GM18861 (cell line): ENCODE data around the gene HS3ST3B1.
A peak's percentile ranks its signal among the peaks of the same experiment; 100 is the strongest.

Experiments
- ATAC-seq: cut with Tn5 transposase; IDR thresholded peaks from one replicate; pipeline ENCODE4 v1.9.1; 2021; ENCODE audit not compliant: unreplicated experiment

The HS3ST3B1 gene

DNA sequence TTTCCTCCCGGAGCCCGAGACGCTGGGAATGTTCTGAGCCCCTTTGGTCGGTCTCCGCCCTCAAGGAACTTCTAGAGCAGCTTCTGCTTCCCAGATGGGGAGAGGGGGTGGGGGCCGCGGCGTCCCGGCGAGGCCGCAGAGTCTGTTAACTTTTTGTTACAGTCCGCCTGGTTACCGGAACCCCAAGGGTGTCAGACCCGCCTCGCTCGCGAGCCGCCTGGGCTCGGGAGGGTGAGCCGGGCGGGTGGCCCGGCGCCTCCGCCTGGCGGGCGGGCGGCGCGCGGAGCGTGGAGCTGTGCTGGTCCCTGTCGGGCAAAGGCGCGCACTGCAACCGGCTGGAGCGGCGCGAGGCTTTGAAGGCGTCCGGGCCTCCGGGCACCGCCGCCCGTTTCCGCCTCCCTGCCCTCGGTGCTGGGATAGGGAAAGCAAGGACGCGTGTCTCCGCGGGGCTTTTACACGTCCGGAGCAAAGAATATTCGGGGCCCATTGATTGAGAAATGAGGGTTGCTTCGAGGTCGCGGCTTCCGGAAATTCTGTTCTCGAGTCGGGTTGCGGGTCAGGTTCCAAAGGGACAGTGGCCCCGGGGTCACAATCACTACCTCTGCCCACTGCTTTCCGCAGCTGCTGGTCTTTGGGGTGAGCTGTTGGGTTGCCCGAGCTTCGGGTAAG lies 1.7 kb downstream of the HS3ST3B1 start:
- ATAC-seq, result peak; percentile 50

DNA sequence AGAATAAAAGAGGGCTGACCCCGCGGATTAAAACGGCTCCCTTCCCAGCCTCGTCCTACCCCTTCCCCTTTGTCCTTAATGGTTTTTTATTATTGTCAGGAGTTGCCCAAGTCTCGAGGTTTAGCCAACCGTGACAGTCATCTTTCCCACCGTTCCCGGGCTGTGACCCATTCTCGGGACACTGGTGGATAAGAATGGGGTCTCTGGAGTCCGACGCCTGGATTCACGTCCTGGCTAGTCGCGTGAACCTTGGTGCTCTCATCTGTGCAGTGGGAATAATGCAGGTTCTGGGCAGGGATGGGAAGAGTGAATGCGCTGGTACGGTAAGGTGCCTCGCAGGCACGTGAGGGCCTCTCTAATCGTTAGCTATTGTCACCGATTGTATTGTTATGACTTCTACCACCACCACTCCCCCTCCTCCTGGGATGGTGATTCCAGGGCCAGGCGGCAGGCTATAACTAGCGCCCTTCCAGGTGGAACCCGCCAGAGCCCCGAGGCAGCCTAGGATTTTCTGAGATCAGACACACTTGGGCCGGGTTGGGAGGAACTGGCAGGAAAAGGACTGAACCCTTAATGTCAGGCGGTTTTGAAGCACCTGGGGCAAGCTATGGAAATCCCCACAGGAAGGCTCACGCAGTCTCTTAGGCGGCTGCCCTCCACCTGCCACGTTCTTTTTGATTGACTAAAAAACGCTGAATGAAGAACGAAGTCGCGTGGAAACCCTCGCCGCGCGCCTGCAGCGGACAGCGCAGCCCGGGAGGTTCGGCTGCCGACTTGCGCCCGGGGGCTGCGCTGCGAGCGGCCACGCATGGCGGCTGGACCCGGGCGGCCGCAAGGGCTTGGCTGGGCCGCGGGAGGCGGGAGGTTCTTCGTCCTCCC lies 2.7 kb downstream of the HS3ST3B1 start:
- ATAC-seq, result no peak

DNA sequence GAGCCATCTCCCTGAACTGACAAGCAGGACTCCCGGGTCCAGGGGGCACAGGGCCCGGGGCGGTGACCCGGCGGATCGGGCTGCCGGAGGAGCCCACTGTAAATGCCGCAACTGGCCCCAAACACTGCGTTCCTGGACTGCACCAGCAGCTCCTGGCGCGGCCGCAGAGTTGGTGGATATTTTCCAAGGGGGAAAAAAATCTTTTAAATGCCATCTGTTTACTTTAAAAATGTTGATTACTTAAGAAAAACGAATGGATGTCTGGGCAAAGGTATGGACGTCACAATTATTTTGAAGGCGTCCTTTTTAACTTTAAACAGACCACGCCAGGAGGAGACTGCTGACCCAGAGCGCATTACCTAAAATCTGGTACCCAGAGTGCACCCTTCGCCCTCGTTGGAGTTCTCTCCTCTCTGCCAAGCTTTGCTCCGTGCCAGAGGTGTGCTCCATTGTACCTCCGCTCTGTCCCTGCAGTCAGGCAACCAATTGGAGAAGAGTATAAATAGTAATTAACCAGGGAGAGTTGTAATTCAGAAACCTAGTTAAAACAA lies 3.4 kb downstream of the HS3ST3B1 start:
- no peak for ATAC-seq

DNA sequence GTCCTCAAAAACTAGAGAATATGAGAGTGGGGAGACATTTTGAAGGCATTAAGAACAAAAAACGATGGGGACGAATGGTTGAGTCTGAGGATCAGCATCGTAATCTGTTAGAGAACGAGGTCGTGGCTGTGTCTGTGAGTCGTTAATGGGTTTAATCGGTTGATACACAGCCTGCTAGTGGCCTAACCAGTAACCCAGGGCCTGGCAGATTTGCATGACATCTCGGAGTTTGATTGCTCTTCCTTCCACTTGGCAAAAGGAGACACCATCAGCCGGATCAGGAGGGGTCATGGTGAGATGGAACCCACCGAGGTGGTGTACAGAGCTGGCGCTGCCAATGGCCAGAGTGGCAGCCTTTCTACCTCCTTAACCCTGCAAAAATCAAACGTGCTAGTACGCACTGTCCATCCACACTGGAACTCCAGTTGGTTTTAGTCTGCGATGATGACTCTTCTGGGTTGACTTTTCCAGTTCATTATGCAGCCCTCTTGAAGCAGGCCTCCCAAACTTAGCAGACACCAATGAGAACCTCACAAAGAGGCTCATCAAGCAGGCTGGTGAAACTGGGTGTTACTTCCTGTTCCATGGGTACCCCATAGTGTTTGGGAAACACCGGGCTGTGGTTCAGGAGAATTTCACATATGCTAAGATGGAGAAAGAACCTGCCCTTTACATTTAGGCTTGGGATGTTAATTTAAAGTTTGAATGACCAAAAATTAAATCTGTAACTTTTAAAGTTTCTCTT lies 4.1 kb downstream of the HS3ST3B1 start:
- no peak for ATAC-seq

DNA sequence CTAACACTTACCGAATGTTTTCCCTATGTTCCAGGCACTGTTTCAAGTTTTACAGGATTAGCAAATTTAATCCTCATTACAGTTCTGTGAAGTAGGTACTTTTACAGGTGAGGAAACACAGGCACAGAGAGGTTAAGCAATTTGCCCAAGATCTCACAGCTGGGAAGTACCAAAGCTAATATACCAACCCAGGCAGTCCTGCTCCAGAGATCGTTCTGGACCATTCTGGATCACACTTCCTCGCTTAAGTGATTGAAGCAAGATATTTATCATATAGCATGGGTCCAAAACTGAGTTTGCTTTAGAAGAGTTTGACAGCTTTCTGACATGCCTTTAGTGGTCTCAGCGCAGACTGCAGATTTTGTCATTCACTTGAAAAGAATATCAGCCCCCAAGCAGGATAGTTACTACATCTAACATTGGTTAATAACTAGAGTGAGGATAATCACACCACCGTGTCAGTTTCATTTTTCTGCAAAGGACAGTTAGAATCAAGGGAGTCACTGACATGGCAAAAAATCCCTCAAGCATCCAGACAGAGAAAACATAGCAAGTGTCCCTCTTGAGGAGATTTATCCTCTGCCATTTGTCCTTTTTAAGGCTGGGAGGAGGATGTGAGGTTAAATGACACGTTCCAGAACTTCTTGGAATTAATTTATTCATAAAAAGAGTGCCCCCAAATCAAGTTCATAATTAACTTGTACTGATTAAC lies 5.1 kb downstream of the HS3ST3B1 start:
- ATAC-seq, result no peak

DNA sequence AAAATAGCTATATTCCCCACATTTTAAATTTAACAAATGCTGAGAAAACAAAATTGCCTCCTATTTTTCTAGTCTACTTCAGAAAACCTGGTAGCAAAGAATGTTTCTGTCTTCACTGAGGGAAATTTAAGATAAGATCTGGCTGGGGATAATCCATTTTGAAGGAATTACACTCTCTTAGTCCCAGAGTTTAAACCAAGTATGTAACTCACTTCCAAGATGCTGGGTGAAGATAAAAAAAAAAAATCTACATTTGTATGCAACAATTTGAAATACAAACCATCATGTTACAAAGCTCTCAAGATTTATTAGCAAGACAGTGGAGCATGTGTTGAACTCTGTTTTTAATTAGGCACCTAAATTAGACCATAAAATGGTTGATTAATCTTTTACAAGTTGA lies 5.7 kb downstream of the HS3ST3B1 start:
- ATAC-seq, result no peak

DNA sequence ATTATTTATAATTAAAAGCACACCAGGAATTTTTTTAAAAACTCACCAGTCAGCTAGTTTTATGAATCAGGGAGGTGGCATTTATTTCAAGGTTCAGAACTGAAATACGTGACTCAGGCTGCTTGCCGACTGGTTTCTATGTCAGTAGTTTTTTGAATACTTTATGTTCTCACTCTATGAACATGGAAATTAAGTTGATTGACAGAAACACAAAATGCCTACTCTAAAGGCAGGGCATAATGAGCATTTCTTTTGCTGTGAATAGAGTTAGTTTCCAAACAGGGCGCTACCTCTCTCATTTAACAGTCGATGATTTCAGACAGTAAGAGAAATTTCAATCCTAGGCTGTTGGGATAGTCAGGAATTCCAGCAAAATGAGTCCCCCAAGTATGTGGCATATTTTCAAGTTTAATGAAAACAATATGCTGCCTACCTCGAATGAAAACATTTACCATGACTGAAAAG lies 6.7 kb downstream of the HS3ST3B1 start:
- no peak for ATAC-seq

DNA sequence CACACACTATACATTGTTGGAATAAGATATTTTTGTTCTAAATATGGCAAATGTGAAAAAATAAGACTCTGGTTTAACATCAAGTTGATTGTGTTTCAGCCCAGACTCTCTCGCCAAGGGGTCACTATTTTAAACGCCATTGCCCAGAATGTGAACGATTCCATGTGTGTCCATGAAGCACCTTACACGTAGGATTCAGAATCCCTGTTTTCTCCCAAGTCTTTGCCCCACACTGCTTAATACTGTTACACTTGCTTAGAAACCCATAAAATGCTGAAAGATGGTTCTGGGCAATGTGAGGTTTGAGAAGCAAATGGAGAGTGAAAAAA lies 7.7 kb downstream of the HS3ST3B1 start:
- ATAC-seq, result no peak

DNA sequence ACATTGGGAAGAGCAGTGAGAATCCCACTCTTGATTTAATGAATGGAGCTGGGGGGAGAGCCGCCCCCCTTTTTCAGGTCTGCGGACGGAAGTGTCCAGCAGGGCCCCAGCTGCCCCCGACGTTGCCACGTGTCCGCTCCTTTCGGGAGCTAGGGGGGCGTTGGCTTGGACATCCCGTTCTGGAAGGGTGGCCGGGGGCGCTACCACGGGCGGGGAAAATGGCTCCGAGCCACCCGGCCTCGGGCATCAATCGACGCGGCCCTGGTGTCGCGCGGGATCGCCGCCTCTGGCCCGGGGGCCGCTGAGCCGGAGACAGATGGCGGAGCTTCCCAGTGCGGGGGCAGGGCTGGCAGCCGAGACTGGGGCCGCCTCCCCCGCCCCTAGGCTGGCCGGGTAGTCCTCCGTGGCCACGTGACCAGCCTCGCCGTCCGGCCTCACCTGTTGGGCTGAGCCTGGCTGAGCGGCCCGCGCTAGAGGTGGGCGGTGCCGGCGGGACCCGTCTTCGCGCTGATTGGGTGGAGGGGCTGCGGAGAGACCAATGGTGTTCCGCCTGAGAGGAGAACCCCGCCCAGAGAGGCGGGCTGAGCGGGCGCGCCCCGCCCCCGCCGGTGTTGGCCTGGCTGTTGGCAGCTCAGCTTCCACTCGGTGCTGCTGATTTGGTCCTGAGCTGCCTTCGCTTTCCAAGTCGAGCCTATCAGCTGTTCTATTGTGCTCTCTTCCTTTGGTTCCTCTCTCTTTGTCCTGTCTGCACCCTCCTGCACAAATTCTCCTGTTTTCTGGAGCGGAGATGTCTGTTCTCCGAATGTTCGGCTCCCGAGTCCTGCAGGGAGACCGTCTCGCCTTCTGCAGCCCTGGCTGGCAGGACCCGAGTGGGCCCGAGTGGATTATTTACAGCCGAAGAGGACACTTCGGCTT lies 8.3 kb downstream of the HS3ST3B1 start:
- ATAC-seq, result no peak

DNA sequence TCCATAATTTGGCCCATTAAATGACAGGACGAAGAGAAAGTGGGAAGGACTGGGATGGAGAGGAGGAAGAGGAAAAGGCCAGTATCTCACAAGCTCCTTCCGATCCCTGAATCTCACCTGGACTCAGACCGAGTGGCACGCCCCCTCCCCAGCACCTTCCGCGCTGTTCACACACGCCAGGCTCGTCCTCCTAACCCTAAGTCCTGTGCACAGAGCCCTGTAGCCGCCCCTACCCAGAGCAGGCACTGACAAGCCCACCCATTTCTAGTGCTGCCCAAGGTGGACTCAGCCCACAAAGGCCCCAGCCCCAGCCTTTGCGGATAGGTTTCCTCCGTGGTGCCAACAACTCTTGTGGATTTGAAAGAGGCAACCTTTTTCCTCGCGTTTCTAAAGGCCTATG lies 9.2 kb downstream of the HS3ST3B1 start:
- no peak for ATAC-seq

DNA sequence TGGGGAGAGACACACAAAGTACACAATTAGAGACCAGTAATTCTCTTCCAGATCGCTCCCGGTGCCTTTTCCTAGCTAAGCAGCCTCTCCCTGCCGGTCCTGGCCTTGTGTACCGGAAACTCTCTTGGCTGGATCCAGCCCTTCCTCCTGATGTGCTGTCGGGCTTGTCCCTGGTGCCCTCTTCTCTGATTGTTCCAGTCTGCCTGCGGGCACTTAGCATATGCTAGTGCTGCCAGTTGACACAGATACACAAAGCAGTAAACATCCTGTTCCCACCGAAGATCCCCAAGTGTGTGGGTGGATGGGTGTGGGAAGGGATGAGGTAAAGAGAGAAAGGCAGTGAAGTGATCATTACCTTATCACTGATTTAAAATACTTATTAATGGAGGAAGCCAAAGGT lies 9.7 kb downstream of the HS3ST3B1 start:
- ATAC-seq, result no peak

DNA sequence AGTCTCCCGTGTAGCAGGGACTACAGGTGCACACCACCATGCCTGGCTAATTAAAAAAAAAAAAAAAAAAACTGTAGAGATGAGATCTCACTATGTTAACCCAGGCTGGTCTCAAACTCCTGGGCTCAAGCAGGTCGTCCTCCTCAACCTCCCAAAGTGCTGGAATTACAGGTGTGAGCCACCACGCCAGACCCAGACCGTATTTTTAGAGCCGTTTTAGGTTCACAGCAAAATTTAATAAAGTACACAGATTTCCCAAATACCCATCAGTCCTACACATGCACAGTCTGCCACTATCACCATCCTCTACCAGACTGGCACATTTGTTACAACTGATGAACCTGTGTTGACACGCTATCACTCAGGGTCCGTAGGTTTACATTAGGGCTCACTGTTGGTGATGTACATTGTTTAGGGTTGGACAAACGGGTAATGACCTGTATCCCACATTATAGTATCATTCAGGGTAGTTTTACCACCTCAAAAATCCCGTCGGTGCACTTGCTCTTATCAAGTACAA lies 10.4 kb downstream of the HS3ST3B1 start:
- no peak for ATAC-seq

DNA sequence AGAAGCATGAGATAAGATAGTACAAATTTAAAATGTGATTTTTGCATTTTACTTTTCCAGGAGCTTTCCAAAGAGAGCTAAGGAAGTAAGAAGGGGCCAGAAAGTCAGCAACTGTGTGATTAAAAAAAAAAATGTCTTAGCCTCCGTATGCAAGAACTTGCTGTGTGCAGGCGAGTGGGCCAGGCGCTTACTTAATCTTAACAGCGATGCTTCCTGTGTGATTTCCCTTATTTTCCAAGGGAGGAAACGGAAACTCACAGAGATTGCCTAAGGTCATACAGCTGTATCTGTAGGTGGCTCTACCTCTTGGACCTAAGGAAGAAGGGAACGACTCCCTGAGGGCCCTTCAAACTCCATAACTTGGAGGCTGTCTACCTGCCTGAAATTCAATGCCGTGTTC lies 11.1 kb downstream of the HS3ST3B1 start:
- no peak for ATAC-seq

DNA sequence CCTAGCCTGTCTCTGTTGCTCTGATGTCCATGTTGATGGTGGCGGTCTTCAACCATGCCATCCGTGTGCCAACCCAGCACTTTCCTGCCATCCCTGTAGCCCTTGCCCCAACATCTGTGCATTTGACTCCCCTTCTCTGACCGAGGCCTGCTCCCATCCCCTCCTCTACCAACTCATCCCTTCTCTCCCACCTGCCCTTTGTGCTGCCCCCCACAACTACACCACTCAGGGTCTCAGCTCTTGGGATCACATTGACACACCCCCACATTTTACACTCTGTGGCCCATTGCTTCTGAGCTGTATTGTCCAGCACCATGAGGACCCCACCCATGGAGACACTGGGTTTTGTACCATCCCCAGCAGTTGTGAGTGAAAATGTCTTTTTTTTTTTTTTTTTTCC lies 11.6 kb downstream of the HS3ST3B1 start:
- no peak for ATAC-seq

DNA sequence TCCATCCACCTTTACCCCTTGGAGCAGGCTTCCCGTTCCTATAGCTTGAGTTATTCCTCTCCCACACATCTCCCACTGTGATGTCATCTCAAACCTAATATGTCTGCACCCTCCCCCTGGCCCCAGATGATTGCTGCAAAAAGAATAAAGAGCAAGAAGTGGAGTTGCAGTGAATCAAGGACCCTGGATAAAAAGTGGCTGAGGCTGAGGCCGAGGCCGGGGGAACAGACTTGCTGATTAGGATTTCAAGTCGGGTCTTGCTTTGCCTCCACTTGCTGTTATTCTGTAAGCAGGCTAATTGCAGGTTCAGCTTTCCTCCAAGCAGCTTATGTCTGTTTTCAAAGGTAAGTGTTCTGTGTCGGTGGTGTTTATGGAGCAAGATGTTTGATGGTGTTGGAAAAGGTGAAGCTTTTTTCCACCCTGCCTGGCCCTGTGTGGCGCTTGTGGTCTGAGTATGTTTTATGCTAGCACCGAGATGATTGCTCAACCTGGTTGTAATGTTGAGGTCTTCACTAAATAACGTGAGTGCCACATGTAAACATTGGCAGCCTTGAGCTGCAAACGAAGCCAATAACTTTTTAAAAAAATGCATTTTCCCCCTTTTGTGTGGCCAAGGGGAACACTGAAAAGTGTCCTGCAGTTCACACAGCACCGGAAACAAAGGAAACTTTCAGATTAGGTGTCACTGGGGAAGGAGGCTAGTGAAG lies 15.4 kb downstream of the HS3ST3B1 start:
- no peak for ATAC-seq

DNA sequence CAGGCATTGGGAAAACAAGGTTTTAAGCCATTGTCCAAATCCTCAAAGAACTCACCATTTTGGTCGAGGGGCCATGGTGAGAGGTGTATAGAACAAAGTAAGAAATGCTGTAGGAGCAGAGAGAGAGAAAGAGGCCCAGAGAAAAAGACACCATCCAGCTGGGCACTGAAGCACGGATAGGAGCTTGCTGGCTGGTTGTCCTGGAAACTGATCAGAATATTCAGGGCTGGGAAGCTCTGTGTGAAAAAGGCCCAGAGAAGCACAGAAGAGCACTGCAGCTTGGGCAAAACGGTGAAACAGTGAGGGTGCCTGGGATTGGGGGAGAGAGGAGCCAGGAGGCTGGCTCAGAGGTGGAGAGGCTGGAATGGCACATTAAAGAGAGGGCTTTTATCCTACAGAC lies 16.5 kb downstream of the HS3ST3B1 start:
- no peak for ATAC-seq

DNA sequence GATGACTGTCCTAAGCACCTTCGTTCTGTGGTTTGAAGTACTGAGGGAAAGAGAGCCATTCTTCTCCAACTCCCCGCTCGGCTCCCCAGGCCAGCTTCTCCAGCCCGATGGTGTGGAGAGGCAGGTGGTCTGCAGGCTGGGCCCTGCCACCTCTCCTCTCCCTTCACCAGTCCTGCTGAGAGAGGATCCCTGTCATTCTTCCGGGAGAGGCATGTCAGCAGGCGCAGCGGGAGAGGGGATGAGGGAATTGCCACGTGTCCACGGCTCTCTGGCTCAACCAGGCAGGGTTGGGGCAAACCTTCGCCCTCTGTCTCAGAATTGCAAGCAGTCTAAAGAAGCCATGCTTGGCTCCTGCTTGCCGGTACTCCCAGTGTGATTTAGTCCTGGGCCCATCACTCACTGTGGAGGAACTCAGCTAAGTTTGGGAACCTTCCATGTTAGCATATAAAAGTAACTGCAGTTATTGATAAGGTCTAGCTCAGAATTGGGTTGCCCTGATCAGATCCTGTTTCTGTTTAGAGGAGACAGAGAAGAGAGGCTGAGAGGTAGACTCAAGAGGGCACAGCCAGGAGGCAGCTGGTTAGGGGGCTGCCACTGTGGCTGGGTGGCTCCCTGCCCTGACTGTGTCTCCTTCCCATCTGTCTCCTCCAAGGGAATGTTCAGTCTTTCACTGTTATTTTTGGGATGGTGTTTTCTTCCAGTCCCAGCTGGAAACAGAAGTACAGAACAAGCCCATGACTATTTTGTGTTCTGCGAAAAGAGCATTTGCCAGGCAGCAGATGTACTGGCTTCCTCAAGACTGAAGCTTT lies 17.4 kb downstream of the HS3ST3B1 start:
- ATAC-seq, result no peak

DNA sequence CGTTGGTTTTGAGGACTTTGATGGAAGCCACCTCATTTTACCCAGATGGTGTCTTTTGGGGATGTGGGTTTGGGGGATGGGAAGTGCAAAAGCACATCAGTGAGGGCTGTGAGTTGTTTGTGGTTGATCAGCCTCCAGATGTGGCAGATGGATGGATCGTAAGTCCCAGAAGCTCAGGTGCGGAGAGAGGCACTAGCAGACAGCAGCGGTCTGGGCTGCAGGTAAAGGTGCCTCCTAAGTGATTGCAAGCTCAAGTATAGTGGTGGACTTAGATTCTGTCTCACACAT lies 18.0 kb downstream of the HS3ST3B1 start:
- ATAC-seq, result no peak
